ENCODE measurements around the gene CENPX.

The CENPX gene

DNA sequence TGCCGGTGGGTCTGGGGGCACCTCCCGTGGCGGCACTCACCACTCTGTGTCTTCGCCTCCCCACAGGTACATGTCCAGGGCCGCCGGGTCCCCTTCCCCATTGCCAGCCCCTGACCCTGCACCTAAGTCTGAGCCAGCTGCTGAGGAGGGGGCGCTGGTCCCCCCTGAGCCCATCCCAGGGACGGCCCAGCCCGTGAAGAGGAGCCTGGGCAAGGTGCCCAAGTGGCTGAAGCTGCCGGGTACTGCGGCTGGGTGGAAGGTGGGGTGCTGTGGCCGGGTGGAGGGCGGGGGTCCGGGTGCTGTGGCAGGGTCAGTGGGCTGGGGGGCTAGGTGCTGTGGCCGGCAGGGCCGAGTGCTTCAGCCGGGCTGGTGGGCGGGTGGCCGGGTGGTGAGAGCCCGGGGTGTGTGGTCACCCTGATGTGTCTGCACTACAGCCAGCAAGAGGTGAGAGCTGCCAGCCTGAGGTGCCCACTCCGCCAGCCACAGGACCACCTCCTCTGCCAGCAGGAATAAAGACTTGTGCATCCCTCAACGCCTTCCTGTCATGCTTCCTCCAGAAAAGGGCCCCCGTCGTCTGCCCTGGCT lies 5.7 kb downstream of the CENPX start:
- Histone ChIP-seq H3K79me1 (ENCODE audit: low read depth, low read length) (peaks cover 19% of the 10 kb centered on the region), H4K91ac (ENCODE audit: low read depth, low read length, poor library complexity) (no peak overlapping the region), H3K36me3 (replicated peaks in 1 of 2; ENCODE audit: control insufficient read depth in 2 of 2, insufficient read depth in 2 of 2, low read length in 2 of 2) (peaks cover 6 to 29% of the 10 kb centered on the region in 2 donors), H3K4me1 (ENCODE audit: control insufficient read depth in 2 of 2, insufficient read depth in 1 of 2, low read depth in 1 of 2, low read length in 2 of 2) (peaks cover 2 to 19% of the 10 kb centered on the region in 2 donors), H3K27me3 (ENCODE audit: control insufficient read depth in 3 of 3, insufficient read depth in 3 of 3, low read depth in 1 of 3, low read length in 3 of 3) (no peaks in the 10 kb centered on the region), H2AFZ (ENCODE audit: low read length) (no peak overlapping the region), H2BK12ac (ENCODE audit: low read length) (no peak overlapping the region), H3K4ac (ENCODE audit: low read length) (no peak overlapping the region), H3K14ac (ENCODE audit: low read length) (peak overlapping the region; percentile 21), H3K9me3 (replicated peaks in 1 of 2; ENCODE audit: control insufficient read depth in 2 of 2, insufficient read depth in 1 of 2, low read depth in 1 of 2, low read length in 2 of 2) (no peaks in the 10 kb centered on the region), H3K4me2 (ENCODE audit: insufficient read depth, low read length, poor library complexity, severe bottlenecking) (no peak overlapping the region), H2BK120ac (ENCODE audit: low read depth, low read length) (no peak overlapping the region), H3K18ac (ENCODE audit: low read length) (no peak overlapping the region), H4K8ac (ENCODE audit: low read depth, low read length) (no peak overlapping the region), H3K27ac (replicated peaks; ENCODE audit: low read length) (no peak overlapping the region), H3K9ac (ENCODE audit: low read depth, low read length, poor library complexity) (peak overlapping the region; percentile 44), H2BK5ac (ENCODE audit: low read length) (no peak overlapping the region), H3K4me3 (ENCODE audit: low read length in 2 of 2) (no peak overlapping the region), H2BK15ac (ENCODE audit: low read length) (no peak overlapping the region), H2AK5ac (ENCODE audit: low read depth, low read length) (no peak overlapping the region), H3K23ac (ENCODE audit: low read depth, low read length, poor library complexity) (peak overlapping the region; percentile 31)
- no CpG with 5 or more reads among the region's 24 CpGs for WGBS, 2 donors (ENCODE audit: extremely low coverage in 2 of 2, insufficient read length in 2 of 2, insufficient replicate concordance in 1 of 2)
- no peak for DNase-seq (ENCODE audit: low spot score)

DNA sequence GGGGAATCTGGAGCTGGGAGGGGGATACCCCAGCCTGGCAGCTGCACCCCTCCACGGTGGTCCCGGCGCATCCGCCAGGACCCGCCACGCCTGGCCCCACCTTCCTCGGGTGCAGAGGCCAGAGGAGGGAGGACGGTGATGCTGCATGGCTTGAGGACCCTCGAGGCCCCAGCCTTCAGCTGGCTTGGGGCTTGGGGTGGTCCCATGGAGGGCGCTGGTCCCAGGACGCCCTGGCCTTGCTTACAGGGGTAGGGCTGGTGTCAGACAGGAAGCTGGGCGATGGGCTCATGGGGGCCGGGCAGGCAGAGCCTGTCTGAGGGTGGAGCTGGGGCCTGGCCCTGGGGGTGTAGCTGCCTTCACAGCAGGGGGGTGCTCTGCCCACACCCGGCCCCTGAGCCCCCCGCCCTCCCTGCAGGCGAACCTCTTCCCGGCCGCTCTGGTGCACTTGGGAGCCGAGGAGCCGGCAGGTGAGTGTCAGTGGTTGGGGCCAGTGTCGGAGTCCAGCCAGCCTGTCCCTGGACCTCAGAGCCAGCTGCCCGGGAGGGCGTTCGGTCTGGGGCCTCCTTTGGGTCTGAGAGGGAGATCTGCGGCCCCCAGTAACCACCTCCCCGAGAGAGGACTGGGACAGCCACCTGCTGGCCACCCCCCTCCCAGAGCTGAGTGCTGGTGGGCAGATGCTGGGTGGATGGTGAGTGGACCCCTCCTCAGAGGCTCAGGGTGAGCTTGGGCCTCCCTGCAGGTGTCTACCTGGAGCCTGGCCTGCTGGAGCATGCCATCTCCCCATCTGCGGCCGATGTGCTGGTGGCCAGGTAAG lies 6.4 kb downstream of the CENPX start:
- Histone ChIP-seq H3K27me3 (ENCODE audit: control insufficient read depth in 3 of 3, insufficient read depth in 3 of 3, low read depth in 1 of 3, low read length in 3 of 3) (no peaks in the 10 kb centered on the region), H3K9ac (ENCODE audit: low read depth, low read length, poor library complexity) (no peak overlapping the region), H4K8ac (ENCODE audit: low read depth, low read length) (no peak overlapping the region), H3K14ac (ENCODE audit: low read length) (peak overlapping the region; percentile 21), H3K4ac (ENCODE audit: low read length) (no peak overlapping the region), H3K4me1 (ENCODE audit: control insufficient read depth in 2 of 2, insufficient read depth in 1 of 2, low read depth in 1 of 2, low read length in 2 of 2) (peaks cover 0 to 18% of the 10 kb centered on the region in 2 donors), H3K27ac (replicated peaks; ENCODE audit: low read length) (no peak overlapping the region), H2BK5ac (ENCODE audit: low read length) (no peak overlapping the region), H3K4me3 (ENCODE audit: low read length in 2 of 2) (no peak overlapping the region), H3K9me3 (replicated peaks in 1 of 2; ENCODE audit: control insufficient read depth in 2 of 2, insufficient read depth in 1 of 2, low read depth in 1 of 2, low read length in 2 of 2) (no peaks in the 10 kb centered on the region), H4K91ac (ENCODE audit: low read depth, low read length, poor library complexity) (no peak overlapping the region), H3K4me2 (ENCODE audit: insufficient read depth, low read length, poor library complexity, severe bottlenecking) (no peak overlapping the region), H3K36me3 (replicated peaks in 1 of 2; ENCODE audit: control insufficient read depth in 2 of 2, insufficient read depth in 2 of 2, low read length in 2 of 2) (peaks cover 6 to 31% of the 10 kb centered on the region in 2 donors), H3K79me1 (ENCODE audit: low read depth, low read length) (peaks cover 12% of the 10 kb centered on the region), H2AFZ (ENCODE audit: low read length) (no peak overlapping the region), H3K23ac (ENCODE audit: low read depth, low read length, poor library complexity) (peak overlapping the region; percentile 31), H2BK120ac (ENCODE audit: low read depth, low read length) (no peak overlapping the region), H2BK12ac (ENCODE audit: low read length) (peak overlapping the region; percentile 58), H3K18ac (ENCODE audit: low read length) (no peak overlapping the region), H2AK5ac (ENCODE audit: low read depth, low read length) (no peak overlapping the region), H2BK15ac (ENCODE audit: low read length) (no peak overlapping the region)
- no peak for DNase-seq (ENCODE audit: low spot score)
- no CpG with 5 or more reads among the region's 28 CpGs for WGBS, 2 donors (ENCODE audit: extremely low coverage in 2 of 2, insufficient read length in 2 of 2, insufficient replicate concordance in 1 of 2)

DNA sequence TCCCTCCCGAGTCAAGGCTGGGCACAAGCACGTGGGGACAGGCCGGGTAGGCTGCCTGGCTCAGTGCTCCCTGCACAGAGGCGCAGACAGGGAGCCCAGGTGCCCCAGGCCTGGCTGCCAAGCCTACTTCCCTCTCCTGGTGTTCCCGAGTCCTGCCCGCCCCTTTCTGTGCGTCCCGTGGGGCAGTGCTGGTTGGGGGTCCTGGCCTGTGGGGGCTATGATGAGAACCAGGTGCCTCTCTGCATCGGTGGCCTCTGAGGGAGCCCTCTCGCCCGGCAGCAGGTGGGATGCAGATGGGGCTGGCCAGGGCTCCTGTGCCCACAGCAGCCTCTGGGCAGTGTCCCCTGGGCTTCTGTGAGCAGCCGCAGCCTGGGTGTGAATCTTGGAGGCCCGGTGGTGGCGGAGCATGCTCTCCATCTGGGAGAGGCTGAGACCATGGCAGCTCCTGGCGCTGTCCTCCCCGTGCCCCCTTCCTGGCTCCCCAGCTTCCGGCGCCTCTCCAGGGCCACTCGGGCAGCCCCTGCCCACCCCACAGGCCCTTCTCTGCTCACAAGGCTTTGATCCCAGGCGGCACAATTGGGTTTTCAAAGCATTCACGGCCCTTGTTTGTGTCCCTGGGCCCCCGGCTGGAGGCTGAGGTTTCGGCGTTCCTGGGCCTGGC lies 7.2 kb downstream of the CENPX start:
- H3K9me3 ChIP-seq (replicated peaks in 1 of 2; ENCODE audit: control insufficient read depth in 2 of 2, insufficient read depth in 1 of 2, low read depth in 1 of 2, low read length in 2 of 2): no peaks in the 10 kb centered on the region
- no peak overlapping the region for H2AFZ ChIP-seq (ENCODE audit: low read length)
- H3K14ac ChIP-seq (ENCODE audit: low read length): peak overlapping the region; percentile 56
- H2BK15ac ChIP-seq (ENCODE audit: low read length): no peak overlapping the region
- peaks cover 6% of the 10 kb centered on the region for H3K79me1 ChIP-seq (ENCODE audit: low read depth, low read length)
- peak overlapping the region; percentile 53 for H3K4ac ChIP-seq (ENCODE audit: low read length)
- peaks cover 0 to 18% of the 10 kb centered on the region in 2 donors for H3K4me1 ChIP-seq (ENCODE audit: control insufficient read depth in 2 of 2, insufficient read depth in 1 of 2, low read depth in 1 of 2, low read length in 2 of 2)
- no peak overlapping the region for H3K4me2 ChIP-seq (ENCODE audit: insufficient read depth, low read length, poor library complexity, severe bottlenecking)
- H3K4me3 ChIP-seq (ENCODE audit: low read length in 2 of 2): no peak overlapping the region
- no peak overlapping the region for H4K8ac ChIP-seq (ENCODE audit: low read depth, low read length)
- peak overlapping the region; percentile 44 for H3K23ac ChIP-seq (ENCODE audit: low read depth, low read length, poor library complexity)
- no peak overlapping the region for H2BK12ac ChIP-seq (ENCODE audit: low read length)
- DNase-seq (ENCODE audit: low spot score): no peak
- no peaks in the 10 kb centered on the region for H3K27me3 ChIP-seq (ENCODE audit: control insufficient read depth in 3 of 3, insufficient read depth in 3 of 3, low read depth in 1 of 3, low read length in 3 of 3)
- WGBS, 2 donors (ENCODE audit: extremely low coverage in 2 of 2, insufficient read length in 2 of 2, insufficient replicate concordance in 1 of 2): no CpG with 5 or more reads among the region's 24 CpGs
- H2AK5ac ChIP-seq (ENCODE audit: low read depth, low read length): no peak overlapping the region
- peak overlapping the region; percentile 39 for H2BK5ac ChIP-seq (ENCODE audit: low read length)
- no peak overlapping the region for H3K27ac ChIP-seq (replicated peaks; ENCODE audit: low read length)
- peak overlapping the region; percentile 50 for H3K9ac ChIP-seq (ENCODE audit: low read depth, low read length, poor library complexity)
- H3K18ac ChIP-seq (ENCODE audit: low read length): no peak overlapping the region
- H4K91ac ChIP-seq (ENCODE audit: low read depth, low read length, poor library complexity): no peak overlapping the region
- no peak overlapping the region for H2BK120ac ChIP-seq (ENCODE audit: low read depth, low read length)
- peaks cover 6 to 31% of the 10 kb centered on the region in 2 donors for H3K36me3 ChIP-seq (replicated peaks in 1 of 2; ENCODE audit: control insufficient read depth in 2 of 2, insufficient read depth in 2 of 2, low read length in 2 of 2)

DNA sequence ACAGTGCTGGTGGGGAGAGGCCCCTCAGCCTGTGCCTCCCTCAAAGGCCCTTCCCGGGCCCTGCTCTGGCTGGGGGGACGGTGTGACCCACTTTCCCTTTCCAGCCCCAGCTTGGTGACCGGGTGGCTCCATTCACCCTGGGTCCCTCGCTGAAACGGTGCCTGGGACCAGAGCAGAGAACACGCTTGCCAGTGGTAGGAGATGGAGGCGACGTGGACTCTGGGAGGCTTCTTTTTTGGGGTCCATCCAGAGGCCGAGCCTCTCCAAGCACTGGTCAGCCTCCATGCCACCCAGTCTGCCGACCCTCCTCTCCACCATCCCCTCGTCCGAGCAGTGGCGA lies 7.7 kb downstream of the CENPX start:
- Histone ChIP-seq H3K4me1 (ENCODE audit: control insufficient read depth in 2 of 2, insufficient read depth in 1 of 2, low read depth in 1 of 2, low read length in 2 of 2) (peaks cover 0 to 15% of the 10 kb centered on the region in 2 donors), H2BK5ac (ENCODE audit: low read length) (peak overlapping the region; percentile 39), H4K8ac (ENCODE audit: low read depth, low read length) (no peak overlapping the region), H4K91ac (ENCODE audit: low read depth, low read length, poor library complexity) (no peak overlapping the region), H2BK15ac (ENCODE audit: low read length) (no peak overlapping the region), H3K36me3 (replicated peaks in 1 of 2; ENCODE audit: control insufficient read depth in 2 of 2, insufficient read depth in 2 of 2, low read length in 2 of 2) (peaks cover 6 to 28% of the 10 kb centered on the region in 2 donors), H3K23ac (ENCODE audit: low read depth, low read length, poor library complexity) (peak overlapping the region; percentile 44), H3K79me1 (ENCODE audit: low read depth, low read length) (peaks cover 6% of the 10 kb centered on the region), H3K27ac (replicated peaks; ENCODE audit: low read length) (no peak overlapping the region), H3K9ac (ENCODE audit: low read depth, low read length, poor library complexity) (peak overlapping the region; percentile 50), H3K27me3 (ENCODE audit: control insufficient read depth in 3 of 3, insufficient read depth in 3 of 3, low read depth in 1 of 3, low read length in 3 of 3) (no peaks in the 10 kb centered on the region), H3K4ac (ENCODE audit: low read length) (peak overlapping the region; percentile 53), H3K4me2 (ENCODE audit: insufficient read depth, low read length, poor library complexity, severe bottlenecking) (no peak overlapping the region), H3K18ac (ENCODE audit: low read length) (no peak overlapping the region), H3K14ac (ENCODE audit: low read length) (no peak overlapping the region), H2BK120ac (ENCODE audit: low read depth, low read length) (no peak overlapping the region), H2AK5ac (ENCODE audit: low read depth, low read length) (no peak overlapping the region), H3K9me3 (replicated peaks in 1 of 2; ENCODE audit: control insufficient read depth in 2 of 2, insufficient read depth in 1 of 2, low read depth in 1 of 2, low read length in 2 of 2) (no peaks in the 10 kb centered on the region), H2AFZ (ENCODE audit: low read length) (no peak overlapping the region), H3K4me3 (ENCODE audit: low read length in 2 of 2) (no peak overlapping the region), H2BK12ac (ENCODE audit: low read length) (no peak overlapping the region)
- DNase-seq (ENCODE audit: low spot score): no peak
- no CpG with 5 or more reads among the region's 13 CpGs for WGBS, 2 donors (ENCODE audit: extremely low coverage in 2 of 2, insufficient read length in 2 of 2, insufficient replicate concordance in 1 of 2)
